HG03097 (cell line): Measurements from ENCODE around the gene HTR3D.
"Not testable (repeated sequence)": the region's sequence is repeated elsewhere in the genome, so short reads cannot be mapped to it uniquely, and the experiment has no call there.

Experiments used
- ATAC-seq: cut with Tn5 transposase; IDR thresholded peaks from one replicate; pipeline ENCODE4 v1.9.1; 2021; ENCODE audit not compliant: unreplicated experiment, low FRiP score

Gene HTR3D, protein sequence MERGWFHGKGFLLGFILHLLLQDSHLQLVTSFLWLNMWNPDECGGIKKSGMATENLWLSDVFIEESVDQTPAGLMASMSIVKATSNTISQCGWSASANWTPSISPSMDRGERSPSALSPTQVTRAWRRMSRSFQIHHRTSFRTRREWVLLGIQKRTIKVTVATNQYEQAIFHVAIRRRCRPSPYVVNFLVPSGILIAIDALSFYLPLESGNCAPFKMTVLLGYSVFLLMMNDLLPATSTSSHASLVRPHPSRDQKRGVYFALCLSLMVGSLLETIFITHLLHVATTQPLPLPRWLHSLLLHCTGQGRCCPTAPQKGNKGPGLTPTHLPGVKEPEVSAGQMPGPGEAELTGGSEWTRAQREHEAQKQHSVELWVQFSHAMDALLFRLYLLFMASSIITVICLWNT

DNA sequence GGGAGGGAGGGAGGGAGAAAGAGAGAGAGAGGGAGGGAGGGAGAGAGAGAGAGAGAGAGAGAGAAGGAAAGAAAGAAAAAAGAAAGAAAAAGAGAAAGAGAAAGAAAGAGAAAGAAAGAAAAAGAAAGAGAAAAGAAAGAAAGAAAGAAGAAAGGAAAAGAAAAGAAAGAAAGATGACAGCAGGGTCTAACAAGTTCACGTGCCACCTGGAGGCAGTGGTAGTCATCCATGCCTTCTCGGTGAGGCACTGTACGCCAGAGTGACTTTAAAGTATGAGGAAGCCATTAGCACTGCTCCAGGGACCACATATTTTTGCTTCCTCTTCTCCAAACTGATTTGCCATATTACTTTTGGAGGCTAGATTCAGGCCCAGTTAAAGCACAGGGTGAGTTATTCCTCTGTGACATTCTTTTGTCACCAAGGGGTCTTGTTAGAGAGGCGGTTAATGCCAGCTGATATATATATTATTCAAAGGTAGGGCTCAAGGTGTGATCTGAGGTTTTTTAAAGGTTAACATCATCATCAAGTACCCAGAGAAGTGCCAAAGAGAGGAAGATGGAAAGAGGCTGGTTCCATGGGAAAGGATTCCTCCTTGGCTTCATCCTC, at the start of gene HTR3D:
HTR3D (plus strand) TSS at position 556 of the 606 bp plus-strand sequence; CDS start at position 556, 0 bp downstream.
- ATAC-seq, result no peak

DNA sequence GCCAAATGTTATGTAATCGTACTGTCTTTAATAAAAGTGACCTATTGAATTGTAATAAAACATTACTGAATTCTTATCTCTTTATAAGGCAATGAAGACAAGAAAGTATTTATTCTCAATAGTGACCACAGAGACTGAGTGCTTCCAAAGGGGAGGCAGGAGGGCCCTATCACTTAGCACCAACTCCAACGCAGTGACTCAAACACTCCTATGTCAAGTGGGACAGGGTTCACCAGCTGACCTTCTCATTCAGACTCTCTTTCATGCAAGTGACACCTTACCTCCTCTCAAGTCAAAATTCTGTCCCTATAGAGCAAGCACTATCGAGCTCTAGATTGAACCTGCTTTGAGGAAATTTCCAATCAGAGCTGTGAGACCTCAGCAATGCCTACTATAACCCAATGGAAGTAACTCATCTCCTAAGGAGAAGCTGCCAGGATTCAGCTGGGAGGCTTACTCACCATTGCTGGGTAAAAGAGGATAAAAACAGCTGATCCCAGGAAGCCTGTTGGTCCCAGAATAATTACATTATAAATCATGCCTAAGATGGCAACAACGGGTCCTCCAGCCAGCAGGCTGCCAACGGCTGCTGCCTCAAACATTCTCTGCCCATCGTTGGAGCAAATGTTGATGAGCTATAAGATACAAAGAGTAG, 49.4 kb upstream of the HTR3D start:
- ATAC-seq, result no peak

DNA sequence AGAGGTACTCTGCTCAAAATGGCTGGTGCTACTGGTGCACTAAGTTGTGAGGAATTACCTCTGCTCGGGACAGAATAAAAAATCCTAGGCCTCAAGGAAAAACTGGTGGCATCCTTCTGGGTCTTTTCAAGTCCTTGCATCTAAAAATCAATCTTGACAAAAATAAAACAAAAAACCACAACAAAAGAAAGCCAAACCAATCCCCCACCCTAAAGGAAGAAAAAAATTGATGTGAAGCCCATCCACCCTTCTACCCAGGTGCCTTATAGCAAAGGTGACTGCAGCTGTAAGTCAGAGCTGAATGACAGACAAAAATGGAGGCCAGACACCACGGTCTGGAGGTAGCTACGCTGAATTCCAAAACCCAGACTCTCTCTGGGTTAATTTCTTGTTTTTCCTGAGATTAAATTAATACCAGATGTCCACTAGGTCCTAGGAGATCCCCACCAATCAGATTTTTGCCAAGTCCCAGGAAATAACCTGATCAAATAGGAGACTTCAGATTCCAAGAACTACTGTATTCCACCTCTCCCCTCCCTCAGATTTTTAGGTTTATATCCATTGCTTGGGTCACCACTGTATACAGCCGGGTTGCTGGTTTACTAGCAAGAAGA, 47.3 kb upstream of the HTR3D start:
- ATAC-seq, result no peak

DNA sequence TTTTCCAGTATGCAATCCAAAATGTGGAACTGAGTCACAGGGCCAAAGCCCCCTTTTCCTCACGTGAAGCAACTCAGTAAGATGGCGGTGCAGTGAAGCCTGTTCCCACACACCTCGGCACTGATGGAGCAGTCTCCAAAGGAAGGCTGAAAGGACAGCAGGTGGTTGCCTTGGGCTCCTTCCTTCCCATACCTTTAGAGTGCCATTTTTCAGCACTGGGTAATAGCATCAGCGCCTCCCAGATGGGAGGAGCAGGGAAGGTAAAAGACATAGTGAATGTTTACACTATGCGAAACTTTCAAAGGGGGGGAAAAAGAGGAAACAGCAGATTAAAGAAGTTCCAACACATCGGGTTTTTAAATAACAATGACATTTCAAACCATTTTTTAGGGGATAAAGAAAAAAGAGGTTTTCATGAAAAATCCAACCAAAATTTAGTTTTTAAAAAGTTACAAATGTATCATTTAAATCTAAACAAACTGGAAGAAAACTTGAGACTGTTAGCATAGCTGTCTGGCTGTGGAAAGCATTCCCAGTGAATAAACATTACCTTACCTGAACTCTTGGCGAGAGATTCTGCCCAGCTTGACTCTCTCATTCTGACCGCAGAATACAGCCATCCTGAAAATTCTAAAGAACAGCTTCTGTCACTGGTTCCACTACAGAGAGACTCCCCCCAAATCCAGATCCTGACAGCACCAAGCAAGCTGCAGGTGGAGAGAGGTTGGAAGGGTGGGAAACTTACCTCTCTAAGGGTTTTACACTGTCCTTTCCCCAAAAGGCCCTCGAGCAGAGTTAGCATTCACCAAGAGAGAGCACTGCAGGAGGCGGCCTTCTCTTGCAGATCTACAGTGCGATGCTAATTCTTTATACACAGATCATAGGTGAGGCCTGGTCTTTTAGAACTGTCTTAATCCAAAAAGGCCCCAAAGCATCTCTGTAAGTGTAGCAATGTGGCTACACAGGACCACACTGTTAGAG, 46.5 kb upstream of the HTR3D start:
- no peak for ATAC-seq

DNA sequence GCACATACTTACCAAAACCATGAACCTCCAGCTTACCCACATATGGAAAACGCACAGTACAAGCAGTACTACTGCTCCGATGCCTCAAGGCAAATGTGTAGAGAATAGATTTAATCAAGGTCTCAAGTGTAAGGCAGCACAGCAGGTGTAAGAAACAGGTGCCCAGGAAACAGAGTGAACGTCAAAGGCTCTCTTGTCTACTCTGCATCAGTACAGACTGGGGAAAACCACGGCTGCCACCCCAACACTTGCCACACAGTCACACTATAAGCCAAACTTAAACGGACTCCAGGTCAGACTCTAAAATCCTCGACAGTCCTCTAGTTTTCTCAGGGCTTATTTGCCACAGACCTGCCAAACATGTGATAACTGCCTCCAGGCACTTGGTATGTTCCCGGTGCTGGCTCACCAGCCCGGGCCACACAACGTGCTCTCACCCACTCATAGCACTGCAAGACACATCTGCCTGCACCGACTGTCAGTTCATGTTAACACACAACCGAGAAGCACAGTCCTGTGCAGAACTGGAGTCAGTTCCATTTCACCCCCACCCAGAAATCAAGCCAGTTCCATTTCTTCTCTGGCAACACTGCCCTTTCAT, 44.4 kb upstream of the HTR3D start:
- ATAC-seq, result no peak

DNA sequence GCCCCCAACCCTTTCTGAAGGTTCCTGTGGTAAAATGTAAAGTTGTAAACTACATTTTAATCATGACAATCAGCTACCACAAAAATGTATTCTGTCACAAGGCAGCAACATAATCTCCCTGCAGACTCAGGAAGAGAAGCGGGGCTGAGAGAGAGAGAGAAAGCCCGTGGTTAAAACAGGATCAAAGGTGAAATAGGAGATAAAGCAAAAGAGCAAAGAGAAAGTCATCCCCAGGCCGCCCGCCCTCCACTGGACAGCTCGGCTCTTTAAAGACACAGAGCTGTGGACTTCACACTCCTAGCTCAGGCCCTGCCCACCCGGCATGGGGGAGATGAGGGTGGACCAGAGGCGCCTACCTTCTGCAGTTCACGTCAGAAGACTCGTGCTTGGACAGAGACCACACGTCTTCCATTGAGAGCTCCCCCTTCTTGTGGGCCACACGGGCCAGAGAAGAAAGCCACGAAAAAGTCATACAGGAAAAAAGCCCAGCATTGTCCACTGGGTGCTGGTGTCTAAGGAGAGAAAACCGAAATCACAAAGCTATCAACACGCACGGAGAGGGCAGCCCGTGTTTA, 43.2 kb upstream of the HTR3D start:
- no peak for ATAC-seq

DNA sequence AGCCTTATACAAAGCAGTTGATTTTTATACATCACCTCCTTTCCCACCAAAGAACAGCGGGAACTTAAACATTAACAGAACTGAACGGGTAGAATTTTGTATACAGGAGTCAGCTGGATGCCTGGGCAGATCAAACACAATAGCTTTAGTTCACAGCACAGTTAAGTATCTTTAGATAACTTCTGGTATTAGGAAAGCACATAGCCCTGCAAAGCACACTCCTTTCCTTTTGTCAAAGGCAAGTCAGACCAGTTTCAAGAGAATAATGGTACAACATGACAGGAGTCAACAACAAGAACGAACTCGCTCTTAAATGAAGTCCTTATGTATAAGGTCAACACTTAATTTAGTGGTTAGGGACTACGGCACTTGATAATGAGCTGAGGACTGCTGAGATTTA, 40.1 kb upstream of the HTR3D start:
- no peak for ATAC-seq

DNA sequence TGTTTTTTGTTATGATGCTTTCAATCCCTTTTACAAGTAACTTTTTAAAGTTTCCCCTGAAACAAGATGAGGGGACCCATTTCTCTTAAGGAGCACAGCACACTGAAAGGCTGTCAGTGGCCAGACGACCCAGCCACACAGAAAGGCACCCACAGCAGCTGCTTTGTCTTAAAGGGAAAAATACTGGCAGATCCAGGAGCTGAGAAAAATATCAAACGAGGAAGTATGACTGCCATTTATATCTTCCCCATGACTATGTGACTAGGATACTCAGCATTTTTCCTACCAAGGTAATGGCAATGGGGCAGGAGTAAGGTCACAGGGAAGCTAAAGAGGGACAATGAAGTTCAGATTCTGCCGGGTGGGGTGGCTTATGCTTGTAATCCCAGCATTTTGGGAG, 29.8 kb upstream of the HTR3D start:
- ATAC-seq, result no peak

DNA sequence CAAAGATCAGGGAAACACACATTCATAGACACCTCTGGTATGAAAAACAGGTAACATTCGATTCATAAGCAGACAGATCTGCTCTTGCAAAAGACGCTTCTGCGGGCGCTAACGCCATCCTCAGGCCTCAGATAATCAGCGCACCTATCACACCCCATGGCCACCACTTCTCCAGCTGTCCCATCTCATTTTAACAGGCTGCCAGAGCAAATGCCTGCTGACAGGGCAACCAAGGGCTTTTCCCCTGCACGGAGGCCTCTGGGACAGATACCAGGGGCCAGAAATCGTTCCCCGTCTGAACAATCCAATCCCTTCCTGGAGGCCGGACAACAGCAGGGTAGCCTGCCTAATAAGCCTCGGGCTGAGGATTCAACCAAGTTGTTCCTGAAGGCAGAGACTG, 29.1 kb upstream of the HTR3D start:
- no peak for ATAC-seq

DNA sequence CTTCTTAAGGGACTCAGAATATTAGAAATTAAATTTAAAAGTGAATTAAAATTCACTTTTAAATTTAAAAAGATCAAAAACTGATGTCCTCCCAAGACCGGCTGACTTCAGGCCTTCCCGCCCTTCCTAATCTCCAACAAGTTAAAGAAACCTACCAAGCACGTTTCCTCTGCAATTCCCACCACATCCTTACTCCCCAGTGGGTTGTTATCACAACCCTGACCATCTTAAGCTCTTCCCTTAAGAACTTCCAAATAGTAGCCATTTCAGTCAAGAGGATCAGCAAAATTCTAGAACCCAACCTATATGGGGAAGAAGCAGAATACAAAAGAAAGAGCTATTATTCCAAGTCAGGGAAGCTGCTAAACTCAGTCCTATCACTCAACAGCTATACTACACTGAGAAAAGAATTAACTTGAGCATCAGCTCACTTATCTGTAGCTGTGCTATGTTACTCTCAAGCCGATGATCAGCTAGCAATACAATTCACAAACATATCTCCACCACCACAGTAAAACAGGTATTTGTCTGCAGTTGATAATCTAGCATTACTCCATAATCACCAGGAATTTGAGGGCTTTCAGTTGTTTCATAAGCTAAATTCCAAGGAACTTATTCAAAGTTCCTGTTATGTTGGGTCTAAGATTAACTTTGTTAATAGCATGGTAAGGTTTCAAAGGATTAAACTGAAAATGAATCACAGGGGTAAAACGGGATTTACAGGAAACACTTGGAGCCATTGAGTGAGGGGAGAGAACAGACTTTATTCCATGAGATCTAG, 28.2 kb upstream of the HTR3D start:
- ATAC-seq, result no peak

DNA sequence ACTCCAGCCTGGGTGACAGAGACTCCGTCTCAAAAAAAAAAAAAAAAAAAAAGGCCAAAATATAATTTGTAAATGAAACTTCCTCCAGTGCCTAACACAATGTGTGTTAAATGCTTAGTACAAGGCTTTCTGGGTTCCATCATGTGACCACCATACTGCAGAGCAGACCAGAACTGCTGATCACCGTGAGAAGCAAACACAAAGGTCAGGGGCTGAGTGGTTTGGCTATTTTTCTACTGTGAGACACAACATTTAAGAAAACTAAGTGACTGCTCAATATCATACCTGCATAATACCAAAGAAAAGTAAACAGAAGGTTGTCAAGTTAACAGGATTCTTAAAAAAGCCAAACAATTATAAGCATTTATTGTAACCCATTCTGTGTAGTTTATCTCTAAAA, 27.1 kb upstream of the HTR3D start:
- no peak for ATAC-seq

DNA sequence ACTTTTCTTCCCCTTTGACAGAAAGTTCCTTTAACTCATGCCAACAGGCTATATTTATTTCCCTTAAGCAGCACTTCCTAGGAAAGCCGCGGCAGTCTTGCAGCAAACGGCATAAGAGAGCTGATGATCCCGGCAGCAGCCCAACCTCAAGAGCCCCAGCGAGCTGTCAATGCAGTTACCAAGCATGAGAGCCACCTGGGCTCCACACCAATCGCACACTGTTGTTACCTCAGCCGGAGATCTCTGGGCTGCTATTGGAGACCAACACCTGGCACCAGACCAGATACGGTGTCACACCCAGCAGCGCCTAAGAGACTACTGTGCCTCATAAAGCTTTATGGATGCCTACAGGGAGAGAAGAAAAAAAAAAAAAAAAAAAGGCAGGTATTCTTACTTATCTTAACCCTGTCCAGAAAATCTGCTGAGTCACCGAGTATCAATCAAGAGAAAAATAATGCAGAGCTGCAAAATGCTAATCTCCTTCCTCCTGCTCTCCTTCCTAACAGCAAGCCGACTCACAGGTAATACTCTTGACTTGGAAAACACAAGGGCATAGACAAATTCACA, 25.5 kb upstream of the HTR3D start:
- ATAC-seq, result peak; percentile 59

DNA sequence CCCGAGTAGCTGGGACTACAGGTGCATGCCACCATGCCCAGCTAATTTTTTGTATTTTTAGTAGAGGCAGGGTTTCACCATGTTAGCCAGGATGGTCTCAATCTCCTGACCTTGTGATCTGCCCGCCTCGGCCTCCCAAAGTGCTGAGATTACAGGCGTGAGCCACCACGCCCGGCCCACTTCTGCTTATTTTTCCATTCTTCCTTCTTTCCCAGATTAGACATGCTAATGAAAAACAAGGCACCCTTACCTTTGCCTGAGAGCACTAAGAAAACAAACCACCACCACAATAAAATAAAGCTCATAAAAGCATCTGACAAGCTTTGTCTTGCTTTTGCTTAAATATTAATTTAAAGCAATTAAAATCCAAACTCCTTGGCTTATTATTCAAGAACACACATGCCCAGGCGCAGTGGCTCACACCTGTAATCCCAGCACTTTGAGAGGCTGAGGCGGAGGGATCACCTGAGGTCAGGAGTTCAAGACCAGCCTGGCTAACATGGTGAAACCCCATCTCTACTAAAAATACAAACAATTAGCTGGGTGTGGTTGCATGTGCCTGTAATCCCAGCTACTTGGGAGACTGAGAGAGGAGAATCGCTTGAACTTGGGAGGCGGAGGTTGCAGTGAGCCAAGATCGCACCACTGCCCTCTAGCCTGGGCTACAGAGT, 24.3 kb upstream of the HTR3D start:
- ATAC-seq, result not testable (repeated sequence)

DNA sequence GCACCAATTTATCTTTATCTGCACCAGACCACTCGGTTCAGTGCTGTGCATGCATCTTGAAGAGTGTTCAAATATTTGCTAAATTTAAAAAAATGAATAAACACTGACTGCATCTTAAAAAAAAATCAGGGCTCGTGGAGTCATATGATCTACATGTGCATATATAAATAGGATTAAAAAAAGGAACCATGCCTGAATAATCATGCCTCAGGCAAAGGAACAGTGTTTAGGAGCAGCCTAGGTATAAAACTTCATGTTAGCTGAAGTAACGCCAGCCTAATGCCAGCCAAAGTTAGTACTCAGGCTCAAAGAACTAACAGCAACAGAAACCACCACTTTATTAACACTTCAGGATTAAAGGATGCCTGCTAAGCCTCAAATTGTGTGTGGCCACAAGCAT, 23.4 kb upstream of the HTR3D start:
- no peak for ATAC-seq

DNA sequence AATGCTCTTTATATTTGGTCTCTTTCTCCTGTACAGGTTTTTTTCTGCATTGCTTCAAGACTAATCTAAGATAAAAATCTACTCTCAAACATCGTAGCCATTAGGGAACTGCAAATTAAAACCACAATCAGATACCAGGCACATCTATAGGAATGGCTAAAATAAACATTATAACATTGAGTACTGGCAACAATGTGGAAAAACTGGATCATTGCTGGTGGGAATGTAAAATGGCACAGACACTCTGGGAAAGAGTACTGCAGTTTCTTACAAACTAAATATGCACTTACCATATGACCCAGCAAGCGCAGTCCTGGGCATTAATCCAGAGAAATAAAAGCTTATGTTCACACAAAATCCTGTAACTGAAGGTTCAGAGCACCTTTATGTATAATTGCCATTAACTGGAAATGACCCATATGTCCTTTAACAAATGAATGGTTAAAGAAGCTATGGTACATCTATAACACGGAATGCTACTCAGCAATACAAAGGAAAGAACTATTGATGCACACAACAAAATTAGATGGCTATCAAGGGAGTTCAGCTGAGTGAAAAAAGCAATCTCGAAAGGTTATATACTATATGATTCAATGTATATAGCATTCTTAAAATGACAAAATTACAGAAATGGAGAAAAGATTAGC, 20.2 kb upstream of the HTR3D start:
- ATAC-seq, result no peak

DNA sequence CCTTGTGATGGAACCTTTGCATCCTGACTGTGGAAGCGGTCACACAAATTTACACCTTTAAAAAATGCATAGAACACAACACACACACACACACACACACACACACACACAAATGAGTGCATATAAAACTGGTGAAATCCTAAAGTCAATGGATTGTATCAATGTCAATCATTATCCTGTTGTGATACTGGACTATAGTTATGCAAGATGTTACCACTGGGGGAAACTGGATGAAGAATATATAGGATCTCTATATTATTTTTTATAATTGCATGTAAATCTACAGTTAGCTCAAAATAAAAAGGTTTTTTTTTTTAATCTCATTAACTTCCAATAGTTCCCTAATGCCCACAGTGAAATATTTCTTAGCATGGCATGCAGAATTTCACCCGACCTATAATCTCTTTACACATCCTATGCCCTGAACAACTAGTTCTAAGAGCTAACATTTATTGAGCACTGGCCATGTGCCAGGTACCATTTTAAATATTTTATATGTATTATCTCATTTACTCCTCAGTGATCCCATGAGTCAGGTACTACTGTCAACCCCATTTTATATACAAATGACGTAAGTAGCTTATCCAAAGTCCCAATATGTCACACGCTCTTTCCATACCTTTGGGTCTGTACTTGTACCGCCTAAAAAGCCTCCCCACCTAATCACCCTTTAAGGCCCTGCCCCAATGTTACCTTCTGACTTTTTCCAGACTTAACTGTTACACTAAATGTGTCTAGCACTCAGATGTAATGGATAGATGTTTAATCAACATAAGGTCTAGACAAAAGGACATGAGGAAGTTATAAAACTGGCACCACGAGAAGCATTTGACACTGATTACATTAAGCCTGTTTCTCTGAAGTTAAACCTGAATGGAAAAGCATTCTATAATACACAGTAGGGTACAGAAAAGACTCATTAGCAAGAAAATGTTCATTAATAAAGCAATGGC, 19.3 kb upstream of the HTR3D start:
- ATAC-seq, result no peak
